Thyroid gland (tissue), 4 donors: ENCODE data around the gene OR2B6.
"Not testable (repeated sequence)": the region's sequence is repeated elsewhere in the genome, so short reads cannot be mapped to it uniquely, and the experiment has no call there.

ENCODE experiments used
- POLR2A ChIP-seq, 2 donors: fragments of 450-650 bp; IDR thresholded peaks; one replicate each; pipeline ENCODE4 v1.6.1; 2017; ENCODE audit warnings: antibody characterized with exemption in 2 of 2, mild to moderate bottlenecking in 2 of 2, moderate library complexity in 1 of 2
- TF ChIP-seq, protein P1 (sequence below), 6 experiments: fragments of 200-600 bp in 3 of 6; fragments of 450-650 bp in 3 of 6; sonication (generic) in 3 of 6; IDR thresholded peaks; one replicate each; pipeline ENCODE4 v1.5.1; 2016 to 2019; ENCODE audit warnings: antibody characterized with exemption in 6 of 6, mild to moderate bottlenecking in 2 of 6, inconsistent platforms in 1 of 6, moderate library complexity in 1 of 6

DNA sequence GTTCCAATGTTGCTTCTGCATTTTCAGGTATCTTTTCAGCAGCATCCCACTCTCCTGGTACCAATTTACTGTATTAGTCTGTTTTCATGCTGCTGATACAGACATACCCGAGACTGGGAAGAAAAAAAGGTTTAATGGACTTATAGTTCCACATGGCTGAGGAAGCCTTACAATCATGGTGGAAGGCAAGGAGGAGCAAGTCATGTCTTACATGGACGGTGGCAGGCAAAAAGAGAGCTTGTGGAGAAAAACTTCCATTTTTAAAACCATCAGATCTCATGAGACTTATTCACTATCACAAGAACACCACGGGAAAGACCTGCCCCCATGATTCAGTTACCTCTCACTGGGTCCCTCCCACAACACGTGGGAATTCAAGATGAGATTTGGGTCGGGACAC, 27.1 kb upstream of the OR2B6 start:
- TF ChIP-seq, protein P1, sequence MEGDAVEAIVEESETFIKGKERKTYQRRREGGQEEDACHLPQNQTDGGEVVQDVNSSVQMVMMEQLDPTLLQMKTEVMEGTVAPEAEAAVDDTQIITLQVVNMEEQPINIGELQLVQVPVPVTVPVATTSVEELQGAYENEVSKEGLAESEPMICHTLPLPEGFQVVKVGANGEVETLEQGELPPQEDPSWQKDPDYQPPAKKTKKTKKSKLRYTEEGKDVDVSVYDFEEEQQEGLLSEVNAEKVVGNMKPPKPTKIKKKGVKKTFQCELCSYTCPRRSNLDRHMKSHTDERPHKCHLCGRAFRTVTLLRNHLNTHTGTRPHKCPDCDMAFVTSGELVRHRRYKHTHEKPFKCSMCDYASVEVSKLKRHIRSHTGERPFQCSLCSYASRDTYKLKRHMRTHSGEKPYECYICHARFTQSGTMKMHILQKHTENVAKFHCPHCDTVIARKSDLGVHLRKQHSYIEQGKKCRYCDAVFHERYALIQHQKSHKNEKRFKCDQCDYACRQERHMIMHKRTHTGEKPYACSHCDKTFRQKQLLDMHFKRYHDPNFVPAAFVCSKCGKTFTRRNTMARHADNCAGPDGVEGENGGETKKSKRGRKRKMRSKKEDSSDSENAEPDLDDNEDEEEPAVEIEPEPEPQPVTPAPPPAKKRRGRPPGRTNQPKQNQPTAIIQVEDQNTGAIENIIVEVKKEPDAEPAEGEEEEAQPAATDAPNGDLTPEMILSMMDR (IDR thresholded peaks at IDR 0.05): not testable (repeated sequence)
- not testable (repeated sequence) for TF ChIP-seq POLR2A (IDR thresholded peaks at IDR 0.05)
